HG03045 (cell line): ENCODE data around the gene HTRA2.
"Not testable (repeated sequence)": the region's sequence is repeated elsewhere in the genome, so short reads cannot be mapped to it uniquely, and the experiment has no call there.

Source experiments
- ATAC-seq: cut with Tn5 transposase; IDR thresholded peaks from one replicate; pipeline ENCODE4 v1.9.1; 2021; ENCODE audit warnings: mild to moderate bottlenecking, moderate library complexity; ENCODE audit not compliant: unreplicated experiment

Gene HTRA2

GRCh38 chr2:74529357-74530238 lies at the start of gene HTRA2, which contains the start of gene AUP1:
Gene HTRA2, plus strand, starts transcription at chr2:74529933. Its CDS starts 74 bp downstream, at chr2:74530007.
Gene AUP1, minus strand, starts transcription at chr2:74529706. Its CDS starts 77 bp downstream, at chr2:74529629.
- peak; percentile 84 for ATAC-seq

- no peak for ATAC-seq
These were observed 48.3 kb upstream of the HTRA2 start for GRCh38 chr2:74481431-74481830.

GRCh38 chr2:74481961-74482800 lies 47.6 kb upstream of the HTRA2 start:
- peak; percentile 38 for ATAC-seq

- ATAC-seq, result peak; percentile 89
These were observed 46.7 kb upstream of the HTRA2 start, which contains the start of the genes CCDC142 and TTC31 for GRCh38 chr2:74482801-74483674. Gene CCDC142, minus strand, starts transcription at chr2:74482998. Its CDS starts 161 bp downstream, at chr2:74482837. Gene TTC31, plus strand, starts transcription at chr2:74483081. Its CDS starts 15 bp downstream, at chr2:74483096.

- ATAC-seq, result not testable (repeated sequence)
These were observed 46.0 kb upstream of the HTRA2 start for GRCh38 chr2:74483675-74484164.

GRCh38 chr2:74486141-74486540 lies 43.6 kb upstream of the HTRA2 start:
- ATAC-seq, result no peak

GRCh38 chr2:74488643-74489481 lies 40.9 kb upstream of the HTRA2 start:
- no peak for ATAC-seq

- ATAC-seq, result no peak
These were observed 39.8 kb upstream of the HTRA2 start for GRCh38 chr2:74489906-74490305.

- no peak for ATAC-seq
These were observed 37.8 kb upstream of the HTRA2 start for GRCh38 chr2:74491648-74492544.

GRCh38 chr2:74493546-74493945 lies 36.2 kb upstream of the HTRA2 start:
- no peak for ATAC-seq

- ATAC-seq, result no peak
These were observed 34.3 kb upstream of the HTRA2 start for GRCh38 chr2:74495440-74495839.

GRCh38 chr2:74496997-74497776 lies 32.5 kb upstream of the HTRA2 start:
- ATAC-seq, result no peak

GRCh38 chr2:74497777-74498499 lies 31.8 kb upstream of the HTRA2 start:
- ATAC-seq, result no peak

- ATAC-seq, result no peak
These were observed 31.1 kb upstream of the HTRA2 start for GRCh38 chr2:74498500-74499266.

- ATAC-seq, result no peak
These were observed 30.3 kb upstream of the HTRA2 start, which contains the start of gene LBX2 for GRCh38 chr2:74499267-74499939. Gene LBX2, minus strand, starts transcription at chr2:74499603. Its CDS starts 66 bp downstream, at chr2:74499537.
